Ectodermal cell (in vitro differentiated cells): ENCODE measurements around the gene C20orf204. TPM values are rescaled to one million over a fixed set of nuclear protein-coding genes. Genes with fewer than 3 reads are reported as not detected.

ENCODE experiments used
- H3K27ac ChIP-seq: 2 replicates; pipeline ENCODE4 v1.7.0; 2013; ENCODE audit warnings: mild to moderate bottlenecking, low read depth, low read length; ENCODE audit not compliant: insufficient read depth, poor library complexity, severe bottlenecking
- H3K27me3 ChIP-seq: 2 replicates; pipeline ENCODE4 v1.7.0; 2013; ENCODE audit warnings: mild to moderate bottlenecking, low read length; ENCODE audit not compliant: insufficient read depth, control insufficient read depth, poor library complexity, severe bottlenecking
- H3K36me3 ChIP-seq: one replicate; pipeline ENCODE4 v1.7.0; 2013; ENCODE audit warnings: low read length; ENCODE audit not compliant: control insufficient read depth, insufficient read depth
- H3K4me1 ChIP-seq: one replicate; pipeline ENCODE4 v1.7.0; 2013; ENCODE audit warnings: low read length; ENCODE audit not compliant: control insufficient read depth, insufficient read depth
- H3K4me3 ChIP-seq: 2 replicates; pipeline ENCODE4 v1.7.0; 2013; ENCODE audit warnings: low read depth, low read length, control low read depth; ENCODE audit not compliant: insufficient read depth
- H3K9me3 ChIP-seq: 2 replicates; pipeline ENCODE4 v1.7.0; 2013; ENCODE audit warnings: mild to moderate bottlenecking, low read length, moderate library complexity; ENCODE audit not compliant: control insufficient read depth
- WGBS, 2 experiments: methylation state at CpG; one replicate each; pipeline ENCODE4 v1.1.7; 2013; ENCODE audit warnings: missing lambda C conversion rate in 2 of 2; 5-methylcytosine and 5-hydroxymethylcytosine counted together
- polyA plus RNA-seq, 4 experiments: library from polyadenylated mRNA; stranded (reverse); fragments of 50-300 nt; gene quantifications; one replicate each; pipeline ENCODE4 v1.2.3, GENCODE V29; 2013

Gene C20orf204
- polyA plus RNA-seq (2013, experiment 1 of 4): 0.94 TPM
- polyA plus RNA-seq (2013, experiment 2 of 4): 1.0 TPM
- polyA plus RNA-seq (2013, experiment 3 of 4): 0.59 TPM
- polyA plus RNA-seq (2013, experiment 4 of 4): 0.69 TPM

GRCh38 chr20:64035933-64036345 lies at the start of gene C20orf204:
Gene C20orf204 (plus strand): TSS chr20:64036182. CDS start chr20:64036324, 142 bp downstream.
- no peak within 1 kb of the TSS for H3K27ac ChIP-seq

GRCh38 chr20:64000906-64001305 lies 35.1 kb upstream of the C20orf204 start:
- H3K27ac ChIP-seq: no peak overlapping the region
- WGBS, 2 experiments: 96 to 97% methylated on average over 12 of the region's 12 CpGs
- H3K9me3 ChIP-seq: no peaks in the 10 kb centered on the region
- no peaks in the 10 kb centered on the region for H3K4me1 ChIP-seq
- no peaks in the 10 kb centered on the region for H3K27me3 ChIP-seq
- peaks cover 47% of the 10 kb centered on the region for H3K36me3 ChIP-seq
- no peak overlapping the region for H3K4me3 ChIP-seq

More at GRCh38 chr20:64035933-64036345, at the start of gene C20orf204:
- H3K4me1 ChIP-seq: peaks cover 15% of the 10 kb centered on the region
- H3K27me3 ChIP-seq: peaks cover 44% of the 10 kb centered on the region
- H3K9me3 ChIP-seq: no peaks in the 10 kb centered on the region
- H3K4me3 ChIP-seq: no peak within 1 kb of the TSS
- WGBS, 2 experiments: 55 to 62% methylated on average over 10 of the region's 10 CpGs
- H3K36me3 ChIP-seq: no peaks in the 10 kb centered on the region

- WGBS, 2 experiments: 96% methylated on average over 11 of the region's 11 CpGs
These were observed 34.4 kb upstream of the C20orf204 start for GRCh38 chr20:64001607-64002011.

GRCh38 chr20:64003960-64004725 lies 31.8 kb upstream of the C20orf204 start:
- Histone ChIP-seq H3K27ac (no peak overlapping the region), H3K4me3 (no peak overlapping the region), H3K36me3 (peaks cover 53% of the 10 kb centered on the region), H3K27me3 (no peaks in the 10 kb centered on the region), H3K9me3 (no peaks in the 10 kb centered on the region), H3K4me1 (no peaks in the 10 kb centered on the region)
- WGBS, 2 experiments: 94 to 95% methylated on average over 7 of the region's 7 CpGs

More at GRCh38 chr20:64001607-64002011, 34.4 kb upstream of the C20orf204 start:
- H3K9me3 ChIP-seq: no peaks in the 10 kb centered on the region
- H3K27ac ChIP-seq: no peak overlapping the region
- H3K36me3 ChIP-seq: peaks cover 45% of the 10 kb centered on the region
- H3K4me1 ChIP-seq: no peaks in the 10 kb centered on the region
- no peak overlapping the region for H3K4me3 ChIP-seq
- no peaks in the 10 kb centered on the region for H3K27me3 ChIP-seq

- Histone ChIP-seq H3K36me3 (peaks cover 51% of the 10 kb centered on the region), H3K4me3 (no peak overlapping the region), H3K27me3 (no peaks in the 10 kb centered on the region), H3K9me3 (no peaks in the 10 kb centered on the region), H3K27ac (no peak overlapping the region), H3K4me1 (no peaks in the 10 kb centered on the region)
- 94 to 95% methylated on average over 6 of the region's 6 CpGs for WGBS, 2 experiments
These were observed 30.6 kb upstream of the C20orf204 start for GRCh38 chr20:64005394-64005793.

GRCh38 chr20:64006490-64006889 lies 29.5 kb upstream of the C20orf204 start:
- Histone ChIP-seq H3K4me3 (no peak overlapping the region), H3K9me3 (no peaks in the 10 kb centered on the region), H3K27me3 (no peaks in the 10 kb centered on the region), H3K27ac (no peak overlapping the region), H3K4me1 (no peaks in the 10 kb centered on the region), H3K36me3 (peaks cover 51% of the 10 kb centered on the region)
- 94 to 95% methylated on average over 10 of the region's 10 CpGs for WGBS, 2 experiments

GRCh38 chr20:64006902-64007301 lies 29.1 kb upstream of the C20orf204 start:
- Histone ChIP-seq H3K36me3 (peaks cover 51% of the 10 kb centered on the region), H3K9me3 (no peaks in the 10 kb centered on the region), H3K27ac (no peak overlapping the region), H3K27me3 (no peaks in the 10 kb centered on the region), H3K4me3 (no peak overlapping the region), H3K4me1 (no peaks in the 10 kb centered on the region)
- WGBS, 2 experiments: 96% methylated on average over 3 of the region's 3 CpGs

GRCh38 chr20:64009811-64010387 lies 26.1 kb upstream of the C20orf204 start:
- Histone ChIP-seq H3K9me3 (no peaks in the 10 kb centered on the region), H3K4me1 (no peaks in the 10 kb centered on the region), H3K27me3 (no peaks in the 10 kb centered on the region), H3K4me3 (no peak overlapping the region), H3K36me3 (peaks cover 43% of the 10 kb centered on the region), H3K27ac (no peak overlapping the region)
- 92 to 95% methylated on average over 13 of the region's 13 CpGs for WGBS, 2 experiments

- no peaks in the 10 kb centered on the region for H3K4me1 ChIP-seq
- H3K36me3 ChIP-seq: peaks cover 44% of the 10 kb centered on the region
These were observed 25.2 kb upstream of the C20orf204 start for GRCh38 chr20:64010711-64011237.

GRCh38 chr20:64011366-64011779 lies 24.6 kb upstream of the C20orf204 start:
- Histone ChIP-seq H3K4me1 (no peaks in the 10 kb centered on the region), H3K36me3 (peaks cover 46% of the 10 kb centered on the region), H3K9me3 (no peaks in the 10 kb centered on the region), H3K27me3 (no peaks in the 10 kb centered on the region), H3K4me3 (no peak overlapping the region), H3K27ac (no peak overlapping the region)
- 96 to 98% methylated on average over 16 of the region's 16 CpGs for WGBS, 2 experiments

More at GRCh38 chr20:64010711-64011237, 25.2 kb upstream of the C20orf204 start:
- Histone ChIP-seq H3K27me3 (no peaks in the 10 kb centered on the region), H3K9me3 (no peaks in the 10 kb centered on the region), H3K27ac (no peak overlapping the region), H3K4me3 (no peak overlapping the region)
- WGBS, 2 experiments: 95 to 97% methylated on average over 8 of the region's 8 CpGs
